Stimulated activated CD4-positive, alpha-beta T cell treated with anti-CD3 and anti-CD28 coated beads, Interleukin-2, amount 100 ng/mL, for 48 hours (primary cell): ENCODE data around the gene DMRT1.
A peak's percentile ranks its signal among the peaks of the same experiment; 100 is the strongest.

Experiments
- DNase-seq, 2 donors: peaks; one replicate each; pipeline ENCODE4 v3.0.0-alpha.2; 2020

DMRT1 gene

GRCh38 chr9:926976-927375 is 85.5 kb downstream of the DMRT1 start:
- DNase-seq = no peak

GRCh38 chr9:928363-929042 is 87.0 kb downstream of the DMRT1 start:
- DNase-seq = peak; percentile 2 to 3

GRCh38 chr9:929719-930118 is 88.2 kb downstream of the DMRT1 start:
- no peak for DNase-seq

GRCh38 chr9:933356-933755 is 91.9 kb downstream of the DMRT1 start:
- no peak for DNase-seq

- DNase-seq = no peak
Observed at GRCh38 chr9:935348-935965, 94.0 kb downstream of the DMRT1 start.

- no peak for DNase-seq
Observed at GRCh38 chr9:942805-943580, 101.5 kb downstream of the DMRT1 start.

GRCh38 chr9:947985-948384 is 106.5 kb downstream of the DMRT1 start:
- DNase-seq = no peak

GRCh38 chr9:948497-948896 is 107.0 kb downstream of the DMRT1 start:
- no peak for DNase-seq

GRCh38 chr9:950139-950538 is 108.6 kb downstream of the DMRT1 start:
- DNase-seq = no peak

- no peak for DNase-seq
Observed at GRCh38 chr9:952546-952945, 111.0 kb downstream of the DMRT1 start.

GRCh38 chr9:959105-959504 is 117.6 kb downstream of the DMRT1 start:
- no peak for DNase-seq

GRCh38 chr9:959914-960313 is 118.4 kb downstream of the DMRT1 start:
- no peak for DNase-seq

GRCh38 chr9:962023-962422 is 120.5 kb downstream of the DMRT1 start:
- DNase-seq = no peak

GRCh38 chr9:965497-965896 is 124.0 kb downstream of the DMRT1 start:
- no peak for DNase-seq

GRCh38 chr9:966870-967269 is 125.4 kb downstream of the DMRT1 start:
- no peak for DNase-seq

GRCh38 chr9:967436-967835 is 125.9 kb downstream of the DMRT1 start:
- no peak for DNase-seq

- no peak for DNase-seq
Observed at GRCh38 chr9:967903-968641, 126.6 kb downstream of the DMRT1 start.

- no peak for DNase-seq
Observed at GRCh38 chr9:969310-970150, 128.0 kb downstream of the DMRT1 start.

- no peak for DNase-seq
Observed at GRCh38 chr9:970151-970996, 128.9 kb downstream of the DMRT1 start.

GRCh38 chr9:971901-972500 is 130.5 kb downstream of the DMRT1 start:
- DNase-seq = no peak
